HFFc6 (cell line): Measurements from ENCODE around the gene SLC5A6. TPM values are rescaled to one million over a fixed set of nuclear protein-coding genes. Genes with fewer than 3 reads are reported as not detected.

ENCODE experiments used
- DNase-seq: peaks from one replicate; pipeline ENCODE4 v3.0.0-alpha.2; 2018
- H3K27ac Mint-ChIP-seq: 2 replicates; pipeline ENCODE4 v1.8.0; 2020; ENCODE audit warnings: mild to moderate bottlenecking, mixed read lengths
- H3K27me3 Mint-ChIP-seq: 2 replicates; pipeline ENCODE4 v1.8.0; 2021; ENCODE audit warnings: mild to moderate bottlenecking, moderate library complexity, mixed read lengths; ENCODE audit not compliant: insufficient read depth
- H3K36me3 Mint-ChIP-seq: 2 replicates; pipeline ENCODE4 v1.8.0; 2021; ENCODE audit warnings: low read depth, mixed read lengths
- H3K4me1 Mint-ChIP-seq: 2 replicates; pipeline ENCODE4 v1.8.0; 2020; ENCODE audit warnings: low read depth, mixed read lengths
- H3K4me3 Mint-ChIP-seq: 2 replicates; pipeline ENCODE4 v1.8.0; 2020; ENCODE audit warnings: mild to moderate bottlenecking, moderate library complexity, mixed read lengths
- H3K9me3 Mint-ChIP-seq: 2 replicates; pipeline ENCODE4 v1.8.0; 2020; ENCODE audit warnings: mild to moderate bottlenecking, mixed read lengths
- total RNA-seq, 6 experiments: library from RNA; stranded (reverse); fragmentation: NEBNext Ultra II Directional; extraction: Animal tissue kit (Norgen Biotek cat#: 25700); gene quantifications; 2 replicates in 1 of 6; 3 replicates in 5 of 6; pipeline ENCODE4 v1.2.3, GENCODE V29; 2021
- TF ChIP-seq, protein P1 (sequence below): fragments of 200-600 bp; sonication (generic); IDR thresholded peaks from 2 replicates; pipeline ENCODE4 v1.5.0; 2021; ENCODE audit warnings: antibody characterized with exemption, mild to moderate bottlenecking

Gene SLC5A6
- total RNA-seq, 6 experiments from 2014 or later: 23.6 to 32.6 (median 25.5) TPM

DNA sequence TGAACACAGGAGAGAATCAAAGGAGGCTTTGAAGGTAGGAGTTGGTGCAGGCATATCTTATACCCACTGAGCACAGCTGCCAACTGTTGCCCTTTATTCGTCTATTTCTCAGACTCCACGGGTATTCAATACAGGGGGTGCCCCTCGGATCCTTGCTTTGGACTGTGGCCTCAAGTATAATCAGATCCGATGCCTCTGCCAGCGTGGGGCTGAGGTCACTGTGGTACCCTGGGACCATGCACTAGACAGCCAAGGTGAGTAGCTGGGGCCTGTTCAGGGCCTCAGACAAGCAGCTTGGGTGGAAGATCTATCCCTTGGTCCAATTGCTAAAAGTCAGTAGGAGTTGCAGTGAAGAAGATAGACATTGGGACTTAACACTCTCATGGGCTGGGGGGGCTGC, 10.3 kb upstream of the SLC5A6 start:
- no peak overlapping the region for H3K27ac Mint-ChIP-seq
- DNase-seq: no peak
- peaks cover 49% of the 10 kb centered on the region for H3K36me3 Mint-ChIP-seq
- no peak overlapping the region for H3K4me3 Mint-ChIP-seq
- TF ChIP-seq, protein P1, sequence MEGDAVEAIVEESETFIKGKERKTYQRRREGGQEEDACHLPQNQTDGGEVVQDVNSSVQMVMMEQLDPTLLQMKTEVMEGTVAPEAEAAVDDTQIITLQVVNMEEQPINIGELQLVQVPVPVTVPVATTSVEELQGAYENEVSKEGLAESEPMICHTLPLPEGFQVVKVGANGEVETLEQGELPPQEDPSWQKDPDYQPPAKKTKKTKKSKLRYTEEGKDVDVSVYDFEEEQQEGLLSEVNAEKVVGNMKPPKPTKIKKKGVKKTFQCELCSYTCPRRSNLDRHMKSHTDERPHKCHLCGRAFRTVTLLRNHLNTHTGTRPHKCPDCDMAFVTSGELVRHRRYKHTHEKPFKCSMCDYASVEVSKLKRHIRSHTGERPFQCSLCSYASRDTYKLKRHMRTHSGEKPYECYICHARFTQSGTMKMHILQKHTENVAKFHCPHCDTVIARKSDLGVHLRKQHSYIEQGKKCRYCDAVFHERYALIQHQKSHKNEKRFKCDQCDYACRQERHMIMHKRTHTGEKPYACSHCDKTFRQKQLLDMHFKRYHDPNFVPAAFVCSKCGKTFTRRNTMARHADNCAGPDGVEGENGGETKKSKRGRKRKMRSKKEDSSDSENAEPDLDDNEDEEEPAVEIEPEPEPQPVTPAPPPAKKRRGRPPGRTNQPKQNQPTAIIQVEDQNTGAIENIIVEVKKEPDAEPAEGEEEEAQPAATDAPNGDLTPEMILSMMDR: no peak
- H3K4me1 Mint-ChIP-seq: peaks cover 26% of the 10 kb centered on the region
- H3K9me3 Mint-ChIP-seq: no peaks in the 10 kb centered on the region
- no peaks in the 10 kb centered on the region; the same call in 1 of the 2 replicates for H3K27me3 Mint-ChIP-seq

DNA sequence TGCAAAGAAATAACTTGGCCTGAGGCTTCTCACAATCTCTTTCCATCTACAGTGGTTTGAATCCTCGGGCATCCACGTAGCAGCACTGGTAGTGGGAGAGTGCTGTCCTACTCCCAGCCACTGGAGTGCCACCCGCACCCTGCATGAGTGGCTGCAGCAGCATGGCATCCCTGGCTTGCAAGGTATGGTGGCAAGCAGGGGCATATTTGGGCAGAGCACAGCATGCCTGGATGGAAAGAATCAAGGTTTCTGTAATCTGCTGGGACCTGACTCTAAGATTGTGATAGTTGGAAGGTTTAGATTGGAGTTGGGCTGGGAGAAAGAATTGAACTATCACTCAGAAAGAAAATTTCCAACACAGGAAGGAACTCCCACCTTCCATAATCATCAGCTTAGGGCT, 9.1 kb upstream of the SLC5A6 start:
- TF ChIP-seq, protein P1: no peak
- no peak for DNase-seq
- no peak overlapping the region for H3K27ac Mint-ChIP-seq
- H3K36me3 Mint-ChIP-seq: peaks cover 55% of the 10 kb centered on the region
- H3K9me3 Mint-ChIP-seq: no peaks in the 10 kb centered on the region
- H3K4me3 Mint-ChIP-seq: no peak overlapping the region
- peaks cover 4% of the 10 kb centered on the region for H3K27me3 Mint-ChIP-seq
- peaks cover 30% of the 10 kb centered on the region for H3K4me1 Mint-ChIP-seq

DNA sequence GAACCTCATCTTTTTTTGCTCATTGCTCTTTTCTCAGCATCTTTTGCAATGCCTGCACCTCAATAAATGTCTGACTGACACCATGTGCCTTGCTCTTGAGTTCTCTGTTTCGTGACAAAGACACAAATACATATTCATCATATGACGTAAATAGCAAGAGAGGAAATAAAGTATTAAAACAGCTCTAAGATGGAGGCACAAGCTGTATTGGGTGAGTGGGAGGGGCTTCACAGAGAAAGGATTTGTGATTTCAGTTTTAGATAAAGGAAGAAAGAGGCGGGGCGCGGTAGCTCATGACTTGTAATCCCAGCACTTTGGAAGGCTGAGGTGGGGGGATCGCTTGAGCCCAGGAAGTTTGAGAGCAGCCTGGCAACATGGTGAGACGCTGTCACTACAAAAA, 8.0 kb upstream of the SLC5A6 start:
- no peaks in the 10 kb centered on the region for H3K9me3 Mint-ChIP-seq
- peaks cover 62% of the 10 kb centered on the region for H3K36me3 Mint-ChIP-seq
- H3K27ac Mint-ChIP-seq: no peak overlapping the region
- no peak overlapping the region for H3K4me3 Mint-ChIP-seq
- H3K27me3 Mint-ChIP-seq: peaks cover 4% of the 10 kb centered on the region
- peaks cover 39% of the 10 kb centered on the region for H3K4me1 Mint-ChIP-seq
- DNase-seq: no peak
- TF ChIP-seq, protein P1: no peak

DNA sequence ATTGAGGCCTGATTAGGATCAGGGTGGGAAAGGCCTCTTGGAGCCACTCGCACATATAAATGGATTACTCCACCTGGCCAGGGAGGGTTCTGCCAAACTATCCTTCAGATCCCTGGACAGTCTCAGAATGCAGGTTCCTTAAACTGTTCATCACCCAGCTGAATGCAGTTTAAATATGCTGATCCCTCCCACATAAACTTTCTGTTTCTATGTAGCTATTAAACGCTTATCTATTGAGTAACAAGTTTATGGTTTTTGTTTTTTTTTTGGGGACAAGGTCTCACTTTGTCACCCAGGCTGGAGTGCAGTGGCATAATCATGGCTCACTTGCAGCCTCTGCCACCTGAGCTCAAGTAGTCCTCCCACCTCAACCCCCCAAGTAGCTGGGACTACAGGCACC, 7.0 kb upstream of the SLC5A6 start:
- DNase-seq: no peak
- H3K9me3 Mint-ChIP-seq: no peaks in the 10 kb centered on the region
- peaks cover 4% of the 10 kb centered on the region for H3K27me3 Mint-ChIP-seq
- no peak overlapping the region for H3K27ac Mint-ChIP-seq
- TF ChIP-seq, protein P1: no peak
- H3K36me3 Mint-ChIP-seq: peaks cover 56% of the 10 kb centered on the region
- H3K4me1 Mint-ChIP-seq: peaks cover 46% of the 10 kb centered on the region
- peak overlapping the region; percentile 95 for H3K4me3 Mint-ChIP-seq

DNA sequence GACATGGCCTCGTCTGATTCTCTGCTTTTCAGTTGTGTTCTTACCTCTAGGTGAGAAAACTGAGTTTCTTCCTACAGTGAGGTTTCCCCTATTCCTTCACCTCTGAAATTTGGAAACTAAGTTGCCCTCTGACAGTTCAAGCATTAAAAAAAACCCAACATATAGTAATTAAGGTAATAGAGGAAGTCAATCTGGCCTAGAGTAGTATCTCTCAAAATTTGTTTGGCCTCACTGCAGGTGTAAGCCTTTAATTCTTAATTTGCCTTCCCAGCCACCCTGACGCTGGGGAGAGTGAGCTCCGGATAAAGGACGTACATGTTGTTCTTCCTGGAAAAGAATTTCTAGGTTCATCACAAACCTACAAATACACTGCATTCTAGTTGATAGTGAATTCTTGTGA, 6.5 kb upstream of the SLC5A6 start:
- peaks cover 4% of the 10 kb centered on the region for H3K27me3 Mint-ChIP-seq
- no peak overlapping the region for H3K27ac Mint-ChIP-seq
- no peak for DNase-seq
- H3K4me3 Mint-ChIP-seq: peak overlapping the region; percentile 95
- peaks cover 51% of the 10 kb centered on the region for H3K4me1 Mint-ChIP-seq
- TF ChIP-seq, protein P1: no peak
- H3K9me3 Mint-ChIP-seq: no peaks in the 10 kb centered on the region
- H3K36me3 Mint-ChIP-seq: peaks cover 60% of the 10 kb centered on the region
